ENCODE data around the gene SDF2L1.
"Not testable (repeated sequence)": the region's sequence is repeated elsewhere in the genome, so short reads cannot be mapped to it uniquely, and the experiment has no call there.

The SDF2L1 gene

GRCh38 chr22:21661991-21662390 is 19.9 kb downstream of the SDF2L1 start:
- DNase-seq (ENCODE audit: low read depth): no peak

DNA sequence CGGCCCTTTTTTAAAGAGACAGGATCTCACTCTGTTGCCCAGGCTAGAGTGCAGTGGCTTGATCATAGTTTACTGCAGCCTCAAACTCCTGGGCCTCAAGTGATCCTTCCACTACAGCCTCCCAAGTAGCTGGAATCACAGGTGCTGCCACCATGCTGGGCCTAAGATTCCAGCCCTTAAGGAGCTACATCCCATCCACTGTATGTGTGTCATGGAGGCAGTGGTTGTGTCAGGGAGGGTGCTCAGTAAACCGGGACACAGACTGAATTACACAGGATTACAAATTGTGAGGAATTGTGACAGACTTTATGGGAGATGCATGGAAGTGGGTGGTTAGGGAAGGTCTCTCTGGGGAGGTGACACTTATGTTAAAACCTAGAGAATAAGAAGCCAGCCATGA is 21.6 kb downstream of the SDF2L1 start:
- DNase-seq (ENCODE audit: low read depth): no peak

- no peak for DNase-seq (ENCODE audit: low read depth)
These were observed 23.1 kb downstream of the SDF2L1 start for GRCh38 chr22:21665047-21665851.

- DNase-seq (ENCODE audit: low read depth): no peak
These were observed 24.7 kb downstream of the SDF2L1 start for GRCh38 chr22:21666786-21667185.

GRCh38 chr22:21669026-21669425 is 26.9 kb downstream of the SDF2L1 start:
- DNase-seq (ENCODE audit: low read depth): no peak

DNA sequence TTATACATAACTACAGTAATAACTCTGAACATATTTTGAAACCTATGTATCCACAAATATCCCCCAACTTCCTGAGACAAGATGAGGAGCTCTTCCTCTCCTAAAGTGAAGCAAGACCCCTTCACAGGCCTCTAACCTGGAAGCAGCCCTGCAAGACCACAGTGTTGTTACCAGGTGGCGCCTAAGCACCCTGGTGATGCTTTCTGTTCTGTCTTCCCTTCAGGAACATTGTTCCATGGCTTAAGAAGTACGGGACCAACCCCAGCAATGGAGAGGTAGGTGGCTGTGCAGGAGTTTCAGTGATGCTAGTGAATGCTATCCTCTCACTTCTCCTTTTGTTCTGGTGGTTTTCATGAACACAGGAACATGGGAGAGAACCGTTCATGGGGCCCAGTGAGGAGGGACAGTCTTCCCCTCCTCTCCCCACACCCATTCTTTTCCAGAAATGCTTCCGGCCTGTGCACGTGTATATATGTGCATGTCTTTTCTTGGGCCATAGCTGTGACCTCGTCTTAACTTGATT is 30.1 kb downstream of the SDF2L1 start:
- no peak for DNase-seq (ENCODE audit: low read depth)

DNA sequence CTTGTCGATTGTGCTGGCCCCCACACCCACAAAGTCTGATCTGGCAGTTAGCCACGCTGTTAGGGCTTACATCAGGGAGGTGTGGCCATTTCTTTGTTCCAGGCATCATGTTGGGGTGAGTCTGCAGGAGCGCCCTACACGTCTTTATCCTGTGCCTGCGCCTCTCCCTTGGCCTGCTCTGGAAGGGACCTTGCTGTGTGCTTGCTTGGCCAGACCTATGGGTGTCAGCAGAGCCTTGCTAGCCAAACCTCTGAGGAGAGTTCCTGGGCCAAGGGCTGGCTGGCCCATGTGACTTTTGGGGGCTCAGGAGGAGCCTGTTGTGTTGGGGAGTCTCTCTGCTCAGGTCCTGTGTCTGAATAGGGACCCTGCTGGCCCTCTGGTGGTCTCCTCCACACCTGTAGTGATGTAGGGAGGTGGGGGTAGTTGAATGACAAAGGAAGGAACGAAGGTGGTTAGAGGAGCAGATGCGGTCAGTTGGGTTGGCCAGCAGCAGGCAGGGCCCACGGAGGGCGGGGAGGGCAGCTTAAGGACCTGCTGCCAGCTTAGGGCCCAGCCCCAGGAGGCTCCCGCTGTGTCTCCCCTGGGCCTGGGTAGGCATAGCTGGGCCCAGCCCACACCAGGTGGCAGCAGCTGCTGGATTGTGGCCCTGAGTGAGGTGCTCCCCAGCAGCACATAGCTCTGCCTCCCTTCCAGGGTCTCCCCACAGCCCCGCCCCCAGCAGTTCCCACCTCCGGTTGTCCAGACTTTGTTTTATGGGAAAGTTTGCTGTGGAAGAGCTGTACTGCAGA is 31.6 kb downstream of the SDF2L1 start:
- no peak for DNase-seq (ENCODE audit: low read depth)

GRCh38 chr22:21674638-21675245 is 32.6 kb downstream of the SDF2L1 start:
- no peak for DNase-seq (ENCODE audit: low read depth)

GRCh38 chr22:21677606-21678443 is 35.7 kb downstream of the SDF2L1 start:
- DNase-seq (ENCODE audit: low read depth): no peak

DNA sequence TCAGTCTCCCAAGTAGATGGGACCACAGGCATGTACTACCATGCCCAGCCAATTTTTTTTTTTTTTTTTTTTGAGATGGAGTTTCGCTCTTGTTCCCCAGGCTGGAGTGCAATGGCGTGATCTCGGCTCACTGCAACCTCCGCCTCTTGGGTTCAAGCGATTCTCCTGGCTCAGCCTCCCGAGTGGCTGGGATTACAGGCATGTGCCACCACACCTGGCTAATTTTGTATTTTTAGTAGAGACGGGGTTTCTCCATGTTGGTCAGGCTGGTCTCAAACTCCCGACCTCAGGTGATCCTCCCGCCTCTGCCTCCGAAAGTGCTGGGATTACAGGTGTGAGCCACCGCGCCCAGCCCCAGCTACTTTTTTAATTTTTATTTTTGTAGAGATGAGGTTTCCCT is 36.7 kb downstream of the SDF2L1 start:
- DNase-seq (ENCODE audit: low read depth): not testable (repeated sequence)

GRCh38 chr22:21679383-21679782 is 37.3 kb downstream of the SDF2L1 start:
- DNase-seq (ENCODE audit: low read depth): no peak

DNA sequence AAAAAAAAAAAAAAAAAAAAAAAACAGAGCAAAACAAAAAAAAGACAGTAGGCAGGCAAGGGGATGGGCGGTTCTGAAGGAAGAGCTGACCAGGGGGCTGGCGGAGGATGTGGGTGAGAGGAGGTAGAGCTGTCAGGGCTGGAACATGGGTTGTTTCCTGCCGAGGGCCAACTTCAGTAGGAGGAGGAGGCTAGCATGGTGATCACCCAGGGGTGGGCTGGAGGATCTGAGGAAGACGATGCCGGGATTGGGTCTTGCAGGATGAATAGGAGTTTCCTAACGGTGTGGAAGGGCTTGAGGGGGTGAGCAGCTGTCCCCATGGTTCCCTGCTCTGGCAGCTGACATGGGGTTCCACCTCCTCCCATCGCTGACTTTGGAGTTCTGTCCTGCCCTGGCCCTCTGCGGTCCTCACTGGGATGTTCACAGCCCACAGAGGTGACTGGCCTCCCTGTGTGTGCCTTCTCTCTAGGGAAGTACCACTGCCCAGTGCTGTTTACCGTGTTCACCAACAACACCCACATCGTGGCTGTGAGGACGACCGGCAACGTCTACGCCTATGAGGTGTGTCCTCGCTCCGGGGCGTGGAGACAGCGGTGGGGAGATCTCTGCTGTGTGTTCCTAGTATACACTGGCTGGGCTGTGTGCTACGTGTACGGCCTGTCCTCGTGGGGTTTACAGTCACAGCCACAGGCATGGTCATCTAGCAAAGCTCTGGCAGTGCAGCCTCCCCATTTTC is 38.9 kb downstream of the SDF2L1 start:
- DNase-seq (ENCODE audit: low read depth): no peak

DNA sequence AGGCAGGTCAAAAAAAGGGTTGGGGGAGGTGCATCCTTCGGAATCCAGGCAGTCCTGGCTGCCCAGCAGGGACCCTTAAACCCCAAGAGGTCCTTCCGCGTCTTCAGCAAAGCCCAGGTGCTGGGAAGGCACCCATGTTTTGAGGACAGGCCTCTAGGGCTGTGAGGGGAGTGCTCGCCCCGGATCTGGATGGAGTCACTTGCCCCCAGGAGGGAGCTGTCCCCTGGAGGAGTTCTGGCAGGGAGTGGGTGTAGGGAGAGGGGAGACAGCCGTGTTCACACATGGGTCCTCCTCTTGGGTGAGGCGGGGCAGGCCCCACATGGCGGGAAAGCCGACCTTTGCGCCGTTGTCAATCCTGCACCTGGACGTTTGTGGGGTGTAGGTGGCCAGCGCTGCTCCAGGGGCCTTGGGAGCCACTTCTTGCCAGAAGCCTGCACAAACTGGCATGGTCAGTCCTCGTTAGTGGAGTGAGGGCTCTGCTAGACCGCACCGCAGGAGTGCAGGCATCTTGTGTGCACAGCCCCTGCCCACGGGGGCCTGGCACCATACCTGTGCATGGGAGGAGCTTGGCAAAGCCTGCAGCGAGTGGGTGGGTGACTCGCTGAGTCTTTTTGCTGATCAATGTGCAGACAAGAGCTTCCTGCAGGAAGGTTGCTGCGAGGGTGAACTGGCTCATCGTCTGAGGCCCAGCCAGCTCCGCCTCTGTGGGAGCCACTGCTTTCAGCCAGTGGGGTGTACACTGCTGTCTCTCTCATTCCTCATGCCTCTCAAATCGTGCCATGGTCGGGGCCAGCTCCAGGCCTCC is 39.7 kb downstream of the SDF2L1 start:
- DNase-seq (ENCODE audit: low read depth): no peak

- DNase-seq (ENCODE audit: low read depth): no peak
These were observed 40.5 kb downstream of the SDF2L1 start for GRCh38 chr22:21682385-21683175.

DNA sequence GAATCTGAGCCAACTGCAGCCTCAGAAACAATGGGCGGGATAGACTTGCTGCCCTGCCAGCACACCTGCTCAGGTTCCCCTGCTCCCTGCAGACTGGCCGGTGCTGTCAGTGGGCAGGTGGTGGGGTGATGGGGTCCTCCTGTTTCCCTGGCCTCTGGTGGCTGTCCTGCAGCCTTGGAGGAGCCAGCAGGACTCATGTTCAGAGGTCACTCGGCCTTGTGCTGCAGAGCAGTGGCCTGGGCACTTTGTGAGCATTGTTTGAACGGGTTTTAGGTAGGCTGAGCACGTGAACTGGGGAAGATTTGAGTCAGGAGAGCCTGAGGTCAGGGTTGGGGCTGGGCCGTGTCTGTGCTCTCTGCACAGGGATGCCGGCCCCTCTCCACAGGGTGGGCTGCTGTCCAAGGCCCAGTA is 41.3 kb downstream of the SDF2L1 start:
- no peak for DNase-seq (ENCODE audit: low read depth)

DNA sequence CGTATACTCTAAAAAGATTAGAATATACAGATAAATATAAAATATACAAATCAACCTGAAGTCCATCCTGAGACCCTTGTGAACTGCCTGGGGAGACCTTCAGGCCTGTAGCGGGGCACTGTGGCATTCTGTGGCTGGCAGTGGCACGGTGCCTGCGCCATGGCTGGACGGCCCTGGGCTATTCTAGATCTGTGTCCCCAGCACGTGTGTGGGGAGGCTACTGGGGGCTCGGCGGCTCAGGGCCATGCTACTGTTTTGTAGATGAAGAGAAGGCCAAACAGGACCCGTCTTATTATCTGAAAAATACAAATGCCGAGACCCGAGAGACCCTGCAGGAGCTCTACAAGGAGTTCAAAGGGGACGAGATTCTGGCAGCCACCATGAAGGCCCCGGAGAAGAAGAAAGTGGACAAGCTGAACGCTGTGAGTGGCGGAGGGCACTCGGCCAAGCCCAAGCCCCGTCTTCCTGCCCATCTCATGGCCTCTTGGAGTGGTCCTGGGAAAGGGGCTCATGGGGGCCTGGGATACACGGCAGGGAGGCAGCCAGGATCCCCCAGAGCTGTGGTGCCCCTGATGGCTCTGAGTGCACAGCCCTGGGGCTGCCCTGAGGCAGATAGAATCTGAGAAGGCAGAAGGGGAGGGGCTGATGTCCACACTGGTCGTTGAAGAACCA is 42.5 kb downstream of the SDF2L1 start:
- DNase-seq (ENCODE audit: low read depth): no peak

DNA sequence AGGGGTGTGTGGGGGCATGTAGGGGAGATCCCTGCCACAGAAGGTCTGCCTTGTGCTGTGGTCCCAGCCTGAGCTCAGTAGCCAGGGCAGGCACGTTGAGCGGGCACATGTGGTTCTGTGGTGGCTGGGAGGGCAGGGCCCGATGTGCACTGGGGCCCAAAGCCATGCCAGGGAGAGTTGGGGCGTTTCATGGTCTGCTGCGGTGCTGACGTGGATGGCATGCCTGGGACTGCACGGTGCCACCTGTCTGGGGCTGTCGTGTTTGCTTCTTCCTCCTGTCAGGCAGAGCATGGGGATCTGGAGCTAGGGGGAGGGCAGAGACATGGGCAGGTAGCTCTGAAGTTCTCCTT is 43.0 kb downstream of the SDF2L1 start:
- no peak for DNase-seq (ENCODE audit: low read depth)

GRCh38 chr22:21686193-21686608 is 44.1 kb downstream of the SDF2L1 start:
- DNase-seq (ENCODE audit: low read depth): no peak

All from activated T-cell treated with anti-CD3 and anti-CD28 coated beads for 48 hours (primary cell).